Lung microvascular endothelial cell (primary cell): Measurements from ENCODE around the gene EHMT1. TPM values are rescaled to one million over a fixed set of nuclear protein-coding genes. Genes with fewer than 3 reads are reported as not detected.
"Not testable (repeated sequence)": the region's sequence is repeated elsewhere in the genome, so short reads cannot be mapped to it uniquely, and the experiment has no call there.

Experiments
- DNase-seq, 2 donors: peaks; one replicate each; pipeline versions ENCODE4 v3.0.0 to v3.0.0-alpha.2; 2010; ENCODE audit warnings: low read depth in 2 of 2
- total RNA-seq: library from RNA; depleted of rRNA; stranded (reverse); fragments of >200 nt; gene quantifications from 2 replicates; pipeline ENCODE4 v1.2.1, GENCODE V29; 2014

The EHMT1 gene
- total RNA-seq, 1 donor from 2014 or later = 46.2 TPM

- DNase-seq = no peak
These were observed 241.6 kb downstream of the EHMT1 start for GRCh38 chr9:137860361-137860760.

GRCh38 chr9:137865581-137866145, 246.9 kb downstream of the EHMT1 start:
- DNase-seq = no peak

GRCh38 chr9:137866226-137867141, 247.7 kb downstream of the EHMT1 start:
- no peak for DNase-seq

- no peak for DNase-seq
These were observed 251.6 kb downstream of the EHMT1 start for GRCh38 chr9:137870432-137870831.

GRCh38 chr9:137872296-137872695, 253.5 kb downstream of the EHMT1 start:
- DNase-seq = no peak

GRCh38 chr9:137873408-137873807, 254.6 kb downstream of the EHMT1 start:
- DNase-seq = no peak

- DNase-seq = no peak
These were observed 255.1 kb downstream of the EHMT1 start for GRCh38 chr9:137873858-137874362.

- DNase-seq = no peak
These were observed 256.5 kb downstream of the EHMT1 start for GRCh38 chr9:137875354-137875753.

GRCh38 chr9:137875846-137876245, 257.0 kb downstream of the EHMT1 start:
- DNase-seq = no peak

- DNase-seq = no peak
These were observed 257.5 kb downstream of the EHMT1 start for GRCh38 chr9:137876269-137876668.

- no peak for DNase-seq
These were observed 258.1 kb downstream of the EHMT1 start for GRCh38 chr9:137876781-137877386.

- not testable (repeated sequence) for DNase-seq
These were observed 258.8 kb downstream of the EHMT1 start, which contains the start of gene CACNA1B for GRCh38 chr9:137877506-137878122. Gene CACNA1B, plus strand, starts transcription at chr9:137877782. Its CDS starts 152 bp downstream, at chr9:137877934.

- DNase-seq = peak; percentile 27 to 57
These were observed 259.5 kb downstream of the EHMT1 start for GRCh38 chr9:137878146-137878941.

- no peak for DNase-seq
These were observed 260.2 kb downstream of the EHMT1 start for GRCh38 chr9:137879052-137879451.

- no peak for DNase-seq
These were observed 260.9 kb downstream of the EHMT1 start for GRCh38 chr9:137879566-137880150.

- no peak for DNase-seq
These were observed 261.6 kb downstream of the EHMT1 start for GRCh38 chr9:137880160-137880975.

- DNase-seq = no peak
These were observed 262.2 kb downstream of the EHMT1 start for GRCh38 chr9:137880976-137881530.

- DNase-seq = no peak
These were observed 263.0 kb downstream of the EHMT1 start for GRCh38 chr9:137881591-137882505.
